Mesenchymal stem cell (in vitro differentiated cells and primary cell): ENCODE measurements around the gene RIMS4.

ENCODE experiments used
- DNase-seq: peaks from one replicate; pipeline ENCODE4 v3.0.0-alpha.2; 2013
- H2AFZ ChIP-seq: one replicate; pipeline ENCODE4 v1.6.1; 2013; ENCODE audit warnings: low read depth, mild to moderate bottlenecking, control low read depth, inconsistent platforms, low read length, moderate library complexity
- H2AK5ac ChIP-seq: 2 replicates; pipeline ENCODE4 v1.6.1; 2013; ENCODE audit warnings: low read length, moderate library complexity, mild to moderate bottlenecking, inconsistent platforms; ENCODE audit not compliant: severe bottlenecking
- H2BK120ac ChIP-seq: one replicate; pipeline ENCODE4 v1.6.1; 2013; ENCODE audit warnings: low read depth, mild to moderate bottlenecking, inconsistent platforms, low read length, moderate library complexity
- H2BK12ac ChIP-seq, 2 experiments: one replicate each; pipeline ENCODE4 v1.6.1; 2013; ENCODE audit warnings: inconsistent platforms in 2 of 2, low read length in 2 of 2, mild to moderate bottlenecking in 2 of 2, moderate library complexity in 2 of 2, control low read depth in 1 of 2
- H2BK15ac ChIP-seq: one replicate; pipeline ENCODE4 v1.6.1; 2013; ENCODE audit warnings: mild to moderate bottlenecking, low read depth, inconsistent platforms; ENCODE audit not compliant: poor library complexity, severe bottlenecking
- H2BK5ac ChIP-seq: 2 replicates; pipeline ENCODE4 v1.6.1; 2013; ENCODE audit warnings: low read depth, mild to moderate bottlenecking, low read length, control low read depth, inconsistent platforms; ENCODE audit not compliant: poor library complexity, severe bottlenecking
- H3K14ac ChIP-seq, 2 experiments: one replicate each; pipeline ENCODE4 v1.6.1; 2013; ENCODE audit warnings: inconsistent platforms in 2 of 2, low read length in 2 of 2, control low read depth in 1 of 2, mild to moderate bottlenecking in 1 of 2, moderate library complexity in 1 of 2
- H3K18ac ChIP-seq, 2 experiments: one replicate each; pipeline ENCODE4 v1.6.1; 2013; ENCODE audit warnings: inconsistent platforms in 2 of 2, low read length in 2 of 2, control low read depth in 1 of 2, low read depth in 1 of 2, mild to moderate bottlenecking in 1 of 2
- H3K23ac ChIP-seq, 2 experiments: one replicate each; pipeline ENCODE4 v1.6.1; 2013; ENCODE audit warnings: inconsistent platforms in 2 of 2, low read length in 2 of 2, mild to moderate bottlenecking in 2 of 2, moderate library complexity in 2 of 2, control low read depth in 1 of 2
- H3K27ac ChIP-seq: 2 replicates; pipeline ENCODE4 v1.5.1; 2013; ENCODE audit warnings: mild to moderate bottlenecking, moderate library complexity, low read length, control low read depth, inconsistent platforms; ENCODE audit not compliant: poor library complexity, severe bottlenecking
- H3K27me3 ChIP-seq, 2 experiments: 2 replicates each; pipeline versions ENCODE4 v1.6.1 to v1.7.0; 2013; ENCODE audit warnings: low read length in 2 of 2, mild to moderate bottlenecking in 2 of 2, moderate library complexity in 2 of 2, control low read depth in 1 of 2, inconsistent platforms in 1 of 2; ENCODE audit not compliant: control insufficient read depth in 1 of 2, insufficient read depth in 1 of 2
- H3K36me3 ChIP-seq, 2 experiments: 2 replicates each; pipeline versions ENCODE4 v1.6.1 to v1.7.0; 2013; ENCODE audit warnings: low read length in 2 of 2, control low read depth in 1 of 2, inconsistent platforms in 1 of 2, low read depth in 1 of 2, mild to moderate bottlenecking in 1 of 2; ENCODE audit not compliant: insufficient read depth in 2 of 2, control insufficient read depth in 1 of 2
- H3K4ac ChIP-seq, 2 experiments: one replicate each; pipeline ENCODE4 v1.6.1; 2013; ENCODE audit warnings: inconsistent platforms in 2 of 2, low read length in 2 of 2, mild to moderate bottlenecking in 2 of 2, moderate library complexity in 2 of 2, control low read depth in 1 of 2, low read depth in 1 of 2
- H3K4me1 ChIP-seq: 2 replicates; pipeline ENCODE4 v1.6.1; 2013; ENCODE audit warnings: low read depth, low read length, control low read depth; ENCODE audit not compliant: control insufficient read depth, insufficient read depth
- H3K4me2 ChIP-seq: 2 replicates; pipeline ENCODE4 v1.6.1; 2013; ENCODE audit warnings: low read length, mild to moderate bottlenecking, inconsistent platforms; ENCODE audit not compliant: poor library complexity, severe bottlenecking
- H3K4me3 ChIP-seq, 2 experiments: 2 replicates each; pipeline versions ENCODE4 v1.5.1 to v1.7.0; 2013; ENCODE audit warnings: low read length in 2 of 2, mild to moderate bottlenecking in 2 of 2, control low read depth in 1 of 2, low read depth in 1 of 2; ENCODE audit not compliant: insufficient read depth in 1 of 2
- H3K79me1 ChIP-seq: replicated peaks from 2 replicates; pipeline ENCODE4 v1.6.1; 2013; ENCODE audit warnings: mild to moderate bottlenecking, control low read depth, low read length, inconsistent platforms; ENCODE audit not compliant: poor library complexity, severe bottlenecking
- H3K9ac ChIP-seq: 2 replicates; pipeline ENCODE4 v1.7.0; 2013; ENCODE audit warnings: mild to moderate bottlenecking, low read length, moderate library complexity
- H3K9me3 ChIP-seq: 2 replicates; pipeline ENCODE4 v1.7.0; 2013; ENCODE audit warnings: mild to moderate bottlenecking, low read length; ENCODE audit not compliant: control insufficient read depth
- H4K8ac ChIP-seq: one replicate; pipeline ENCODE4 v1.6.1; 2013; ENCODE audit warnings: inconsistent platforms, mild to moderate bottlenecking, low read length, moderate library complexity
- H4K91ac ChIP-seq: one replicate; pipeline ENCODE4 v1.6.1; 2013; ENCODE audit warnings: mild to moderate bottlenecking, low read length, inconsistent platforms
- WGBS: methylation state at CpG from one replicate; pipeline ENCODE4 v1.1.7; 2013; ENCODE audit warnings: mixed read lengths; 5-methylcytosine and 5-hydroxymethylcytosine counted together

The RIMS4 gene

DNA sequence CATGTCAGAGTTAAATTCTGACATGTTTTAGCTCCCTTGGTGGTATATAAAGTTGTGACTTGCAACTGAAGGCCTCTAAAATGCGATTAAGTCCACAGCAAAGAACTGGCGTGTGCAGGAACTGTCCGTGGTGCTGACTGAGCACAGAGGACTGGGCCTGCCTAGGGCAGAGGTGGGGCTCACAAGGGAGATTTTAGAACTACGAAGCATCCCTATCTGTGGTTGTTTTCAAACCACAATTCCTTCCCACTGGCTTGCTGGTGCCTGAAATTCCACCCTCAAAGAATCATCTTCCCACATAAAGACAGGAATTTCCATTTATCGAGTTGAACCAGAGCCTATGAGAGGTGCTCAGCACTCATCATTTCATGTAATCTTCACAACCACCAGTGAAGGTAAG lies 30.1 kb downstream of the RIMS4 start:
- H3K27ac ChIP-seq: no peak overlapping the region
- H3K9ac ChIP-seq: no peak overlapping the region
- no peaks in the 10 kb centered on the region for H3K79me1 ChIP-seq
- no peak overlapping the region for H3K4me3 ChIP-seq
- H3K18ac ChIP-seq: no peak overlapping the region
- peak; percentile 57 for DNase-seq
- no peaks in the 10 kb centered on the region for H3K36me3 ChIP-seq
- H3K27me3 ChIP-seq: peaks cover 14 to 57% of the 10 kb centered on the region in 2 experiments
- H3K9me3 ChIP-seq: no peaks in the 10 kb centered on the region
- H2BK12ac ChIP-seq: no peak overlapping the region
- no peak overlapping the region for H4K8ac ChIP-seq
- no peak overlapping the region for H3K23ac ChIP-seq
- H2AK5ac ChIP-seq: no peak overlapping the region
- H3K14ac ChIP-seq: no peak overlapping the region
- H2AFZ ChIP-seq: no peak overlapping the region
- no peak overlapping the region for H2BK15ac ChIP-seq
- H2BK120ac ChIP-seq: no peak overlapping the region
- 21% methylated on average over 4 of the region's 5 CpGs for WGBS
- no peak overlapping the region for H2BK5ac ChIP-seq
- no peak overlapping the region for H3K4me2 ChIP-seq
- no peak overlapping the region for H4K91ac ChIP-seq
- H3K4me1 ChIP-seq: peaks cover 1% of the 10 kb centered on the region
- no peak overlapping the region for H3K4ac ChIP-seq

DNA sequence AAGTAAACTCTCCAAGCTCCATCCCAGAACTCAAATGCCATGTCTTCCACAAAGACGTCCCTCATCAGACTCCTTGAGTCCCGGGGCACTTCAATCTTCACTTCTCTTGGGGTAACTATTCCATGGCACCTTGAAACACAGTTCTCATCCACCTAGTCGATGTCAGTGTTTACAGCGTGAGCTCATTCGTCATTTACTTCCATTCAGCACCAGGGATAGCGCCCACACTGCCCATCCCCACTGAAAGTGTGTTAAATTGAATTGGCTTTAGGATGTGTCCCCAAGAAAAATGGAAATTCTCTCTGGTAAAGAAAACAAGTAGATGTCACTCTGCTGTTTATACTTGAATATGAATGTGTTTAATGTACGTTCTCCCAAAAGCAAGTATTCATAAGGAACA lies 33.4 kb downstream of the RIMS4 start:
- peak; percentile 30 for DNase-seq
- Histone ChIP-seq H3K36me3 (no peaks in the 10 kb centered on the region), H2BK15ac (no peak overlapping the region), H3K18ac (no peak overlapping the region), H3K14ac (no peak overlapping the region), H2AK5ac (no peak overlapping the region), H3K79me1 (no peaks in the 10 kb centered on the region), H3K4me2 (no peak overlapping the region), H4K8ac (no peak overlapping the region), H3K27me3 (peaks cover 33 to 62% of the 10 kb centered on the region in 2 experiments), H3K9me3 (no peaks in the 10 kb centered on the region), H2AFZ (no peak overlapping the region), H2BK120ac (no peak overlapping the region), H3K4me1 (peaks cover 1% of the 10 kb centered on the region), H4K91ac (no peak overlapping the region), H3K4me3 (no peak overlapping the region), H3K4ac (no peak overlapping the region), H2BK5ac (no peak overlapping the region), H3K23ac (no peak overlapping the region), H3K9ac (no peak overlapping the region), H2BK12ac (no peak overlapping the region), H3K27ac (no peak overlapping the region)
- 18% methylated on average over 3 of the region's 7 CpGs for WGBS

DNA sequence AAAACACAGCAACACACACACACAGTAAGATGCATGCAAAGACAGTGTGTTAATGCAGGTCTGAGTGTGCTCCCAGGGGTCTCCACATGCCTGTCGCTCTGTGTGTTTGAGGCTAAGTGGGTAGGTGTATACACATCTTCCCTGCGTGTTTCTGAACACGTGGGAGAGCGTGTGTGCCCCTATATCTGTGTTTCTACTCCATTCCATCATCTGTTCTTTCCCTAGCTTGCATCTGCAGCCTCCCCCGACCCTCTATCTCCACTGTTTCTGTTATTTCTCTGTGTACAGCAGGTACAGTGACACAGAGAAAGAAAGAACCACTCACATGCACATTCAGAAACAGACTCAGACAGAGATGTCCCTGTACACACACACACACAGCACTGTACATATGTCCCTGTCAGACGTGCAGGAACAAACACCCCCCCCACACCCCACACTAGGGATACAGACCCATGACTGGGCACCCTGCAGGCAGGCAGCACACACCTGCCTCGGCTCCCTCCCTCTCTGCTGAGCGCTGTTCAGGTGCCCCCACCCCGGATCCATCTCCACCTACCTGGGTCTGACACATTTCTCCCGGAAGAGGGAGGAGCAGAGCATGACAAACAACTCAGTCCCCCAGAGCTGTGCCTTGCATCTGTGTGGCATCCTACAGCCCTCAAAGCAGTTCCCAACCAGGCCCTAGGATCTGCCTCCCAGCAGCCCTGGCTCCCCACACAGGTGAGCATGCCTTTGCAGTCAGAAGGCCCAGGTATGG lies 37.1 kb downstream of the RIMS4 start:
- H2BK5ac ChIP-seq: no peak overlapping the region
- DNase-seq: no peak
- WGBS: 46% methylated on average over 10 of the region's 10 CpGs
- H3K4me1 ChIP-seq: peaks cover 1% of the 10 kb centered on the region
- H3K18ac ChIP-seq: no peak overlapping the region
- H2AK5ac ChIP-seq: no peak overlapping the region
- H3K79me1 ChIP-seq: no peaks in the 10 kb centered on the region
- no peak overlapping the region for H2BK12ac ChIP-seq
- H3K36me3 ChIP-seq: no peaks in the 10 kb centered on the region
- peaks cover 66 to 84% of the 10 kb centered on the region in 2 experiments for H3K27me3 ChIP-seq
- no peak overlapping the region for H3K27ac ChIP-seq
- H4K91ac ChIP-seq: no peak overlapping the region
- H2BK15ac ChIP-seq: no peak overlapping the region
- no peaks in the 10 kb centered on the region for H3K9me3 ChIP-seq
- no peak overlapping the region for H2AFZ ChIP-seq
- H3K23ac ChIP-seq: no peak overlapping the region
- H3K14ac ChIP-seq: no peak overlapping the region
- no peak overlapping the region for H3K4me3 ChIP-seq
- H2BK120ac ChIP-seq: no peak overlapping the region
- H3K4ac ChIP-seq: no peak overlapping the region
- no peak overlapping the region for H4K8ac ChIP-seq
- H3K9ac ChIP-seq: no peak overlapping the region
- H3K4me2 ChIP-seq: no peak overlapping the region

DNA sequence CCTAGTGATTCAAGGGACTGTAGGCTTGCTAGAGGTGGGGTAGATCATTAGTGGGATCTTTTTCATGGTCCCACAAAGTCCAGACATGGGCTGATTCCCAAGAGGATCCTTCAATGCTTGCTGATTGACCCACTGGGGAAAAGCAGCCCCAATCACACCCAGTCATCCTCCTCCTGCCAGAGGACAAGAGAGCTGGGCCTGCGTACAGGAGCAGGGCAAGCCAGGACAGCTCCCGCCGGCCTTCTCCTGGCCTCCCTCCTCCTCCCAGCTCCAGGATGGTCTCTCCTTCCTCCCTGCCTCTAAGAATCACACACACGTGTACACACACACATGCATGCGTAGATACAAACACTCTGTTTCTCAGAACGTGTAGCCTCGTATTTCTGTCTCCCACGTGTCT lies 37.7 kb downstream of the RIMS4 start:
- H3K4me2 ChIP-seq: no peak overlapping the region
- H3K27ac ChIP-seq: no peak overlapping the region
- no peak overlapping the region for H2BK12ac ChIP-seq
- no peak overlapping the region for H3K4me3 ChIP-seq
- no peak for DNase-seq
- H3K23ac ChIP-seq: no peak overlapping the region
- peaks cover 71 to 90% of the 10 kb centered on the region in 2 experiments for H3K27me3 ChIP-seq
- no peaks in the 10 kb centered on the region for H3K36me3 ChIP-seq
- H3K14ac ChIP-seq: no peak overlapping the region
- H3K9me3 ChIP-seq: no peaks in the 10 kb centered on the region
- no peak overlapping the region for H2AK5ac ChIP-seq
- no peak overlapping the region for H3K9ac ChIP-seq
- peaks cover 1% of the 10 kb centered on the region for H3K4me1 ChIP-seq
- no peak overlapping the region for H2BK5ac ChIP-seq
- H3K79me1 ChIP-seq: no peaks in the 10 kb centered on the region
- 71% methylated on average over 7 of the region's 8 CpGs for WGBS
- H2BK120ac ChIP-seq: no peak overlapping the region
- no peak overlapping the region for H4K8ac ChIP-seq
- H4K91ac ChIP-seq: no peak overlapping the region
- no peak overlapping the region for H3K18ac ChIP-seq
- no peak overlapping the region for H2BK15ac ChIP-seq
- no peak overlapping the region for H3K4ac ChIP-seq
- no peak overlapping the region for H2AFZ ChIP-seq
